K562 (cell line): ENCODE measurements around the gene CCPG1. TPM values are rescaled to one million over a fixed set of nuclear protein-coding genes. Genes with fewer than 3 reads are reported as not detected.

Experiments
- AFF4 ChIP-seq: sonication (generic); formaldehyde crosslinking; IDR thresholded peaks from 2 replicates; pipeline ENCODE4 v1.8.0; 2023; ENCODE audit warnings: mild to moderate bottlenecking, missing genetic modification reagents
- ARID2 ChIP-seq: fragments of 450-650 bp; IDR thresholded peaks from 2 replicates; pipeline ENCODE4 v1.6.1; 2017; ENCODE audit warnings: antibody characterized with exemption, mild to moderate bottlenecking
- FOXM1 ChIP-seq, 2 experiments: fragments of 450-650 bp in 1 of 2; sonication (generic) in 1 of 2; formaldehyde crosslinking in 1 of 2; IDR thresholded peaks; 2 replicates each; pipeline versions ENCODE4 v1.6.1 to v1.9.0; 2017 to 2022; ENCODE audit warnings: low read depth in 2 of 2, mild to moderate bottlenecking in 2 of 2, missing genetic modification reagents in 1 of 2, moderate library complexity in 1 of 2
- MEF2A ChIP-seq: IDR thresholded peaks from 2 replicates; pipeline ENCODE4 v1.6.1; 2011; ENCODE audit warnings: low read depth, mild to moderate bottlenecking, low read length, moderate library complexity; ENCODE audit not compliant: control insufficient read depth
- PREB ChIP-seq: sonication (generic); formaldehyde crosslinking; IDR thresholded peaks from 2 replicates; pipeline ENCODE4 v1.8.1; 2023; ENCODE audit warnings: mild to moderate bottlenecking, missing genetic modification reagents
- RAD21 ChIP-seq, 2 experiments: fragments of 250-450 bp in 1 of 2; fragments of 450-650 bp in 1 of 2; sonication (Bioruptor Pico) in 1 of 2; formaldehyde crosslinking in 1 of 2; IDR thresholded peaks in 1 of 2; conservative IDR thresholded peaks in 1 of 2; 2 replicates each; pipeline versions ENCODE4 v1.4.0 to v1.8.0; 2020 to 2022; ENCODE audit warnings: mild to moderate bottlenecking in 2 of 2, moderate library complexity in 1 of 2
- RBM25 ChIP-seq: fragments of 200-400 bp; formaldehyde crosslinking; IDR thresholded peaks from 2 replicates; pipeline ENCODE4 v1.6.1; 2018; ENCODE audit warnings: low read length, low read depth, moderate library complexity; ENCODE audit not compliant: severe bottlenecking
- REST ChIP-seq, 2 experiments: fragments of 450-650 bp; formaldehyde crosslinking in 1 of 2; IDR thresholded peaks; 2 replicates each; pipeline versions ENCODE4 v1.4.0 to v1.6.1; 2014 to 2020; ENCODE audit warnings: mild to moderate bottlenecking in 2 of 2, borderline replicate concordance in 1 of 2, low read depth in 1 of 2
- TGIF2 ChIP-seq: sonication (generic); formaldehyde crosslinking; IDR thresholded peaks from 2 replicates; pipeline ENCODE4 v1.8.1; 2022; ENCODE audit warnings: mild to moderate bottlenecking, missing genetic modification reagents, moderate library complexity
- ZC3H8 ChIP-seq: fragments of 450-650 bp; IDR thresholded peaks from 2 replicates; pipeline ENCODE4 v1.6.1; 2017
- ZNF311 ChIP-seq: fragments of 250-450 bp; sonication (Bioruptor Pico); IDR thresholded peaks from 2 replicates; pipeline ENCODE4 v1.4.0; 2020; ENCODE audit warnings: mild to moderate bottlenecking, moderate library complexity
- polyA plus RNA-seq, 8 experiments: library from polyadenylated mRNA; depleted of rRNA in 4 of 8; stranded (reverse) in 5 of 8; unstranded in 3 of 8; fragments of >200 nt; fragmentation: Nextera tagmentation in 2 of 8; fragmentation: Illumina TruSeq in 1 of 8; extraction: Ambion mirVana in 2 of 8; extraction: Trizol in 1 of 8; gene quantifications; 2 replicates each; pipeline versions ENCODE4 v1.2.1 to v1.2.3, GENCODE V29; 2011 to 2014; ENCODE audit warnings: inconsistent platforms in 1 of 8, missing spikeins in 1 of 8
- total RNA-seq, 7 experiments: library from RNA; depleted of rRNA in 6 of 7; stranded (reverse); fragments of >200 nt in 6 of 7; fragmentation: Illumina TruSeq in 2 of 7; extraction: Trizol in 2 of 7; gene quantifications; 2 replicates each; pipeline versions ENCODE4 v1.2.1 to v1.2.3, GENCODE V29; 2011 to 2021; ENCODE audit warnings: low replicate concordance in 1 of 7

Gene CCPG1
- total and polyA plus RNA-seq, 9 of the 15 experiments (the other 6 are each of a cell fraction or from before 2014, with no cell fraction given) = 33.0 to 54.9 (median 41.1) TPM

- TF ChIP-seq AFF4 (CRISPR knock-in tag) = no peak
- TF ChIP-seq REST (IDR thresholded peaks at IDR 0.05; ENCODE audit: borderline replicate concordance) = peak; percentile 73
- TF ChIP-seq REST (CRISPR knock-in tag; IDR thresholded peaks at IDR 0.05; ENCODE audit: low read depth) = no peak
- no peak for TF ChIP-seq ZC3H8
- TF ChIP-seq PREB (CRISPR knock-in tag) = no peak
- no peak for TF ChIP-seq TGIF2
- no peak for TF ChIP-seq MEF2A
- no peak for TF ChIP-seq FOXM1 (IDR thresholded peaks at IDR 0.05; ENCODE audit: low read depth)
- no peak for TF ChIP-seq FOXM1 (CRISPR knock-in tag; IDR thresholded peaks at IDR 0.05; ENCODE audit: low read depth)
- TF ChIP-seq ARID2 = 0 out of 2 replicates have a peak, but pooled peaks have one; percentile 37
- no peak for TF ChIP-seq RBM25
- TF ChIP-seq ZNF311 (CRISPR knock-in tag) = no peak
- peak; percentile 75 to 85 for TF ChIP-seq RAD21 (CRISPR knock-in tag; conservative IDR thresholded peaks at IDR 0.05 in 1 of 2, IDR thresholded peaks at IDR 0.05 in 1 of 2)
Observed at GRCh38 chr15:55434989-55435825, 27.0 kb upstream of the CCPG1 start (continued).
